GM23248 (cell line): ENCODE data around the gene MYO10.

ENCODE experiments used
- EZH2 ChIP-seq: fragments of 200-600 bp; sonication (generic); IDR thresholded peaks from 2 replicates; pipeline ENCODE4 v1.6.1; 2018; ENCODE audit warnings: antibody characterized with exemption, mild to moderate bottlenecking; ENCODE audit not compliant: insufficient read depth, poor library complexity, severe bottlenecking
- EZH2phosphoT487 ChIP-seq: fragments of 200-600 bp; sonication (generic); IDR thresholded peaks from 2 replicates; pipeline ENCODE4 v1.6.1; 2018; ENCODE audit warnings: antibody characterized with exemption, moderate library complexity, mild to moderate bottlenecking, low read depth; ENCODE audit not compliant: insufficient read depth

GRCh38 chr5:16737209-16737608 lies 198.9 kb downstream of the MYO10 start:
- TF ChIP-seq EZH2 (no peak), EZH2phosphoT487 (no peak)
